Kidney (tissue), 14 donors: Measurements from ENCODE around the gene CAMTA1. TPM values are rescaled to one million over a fixed set of nuclear protein-coding genes. Genes with fewer than 3 reads are reported as not detected.
A peak's percentile ranks its signal among the peaks of the same experiment; 100 is the strongest.

ENCODE experiments used
- DNase-seq, 5 donors: peaks; one replicate each; pipeline ENCODE4 v3.0.0-alpha.2; 2013 to 2020
- FAIRE-seq: peaks from 2 replicates; lab custom pipeline; 2012; peaks lifted over from hg19 to GRCh38; lab: Jason Lieb, UNC
- H3K27ac ChIP-seq, 2 donors: one replicate each; pipeline ENCODE4 v1.7.0; 2013; ENCODE audit warnings: low read depth in 2 of 2, low read length in 2 of 2, inconsistent platforms in 1 of 2
- H3K27me3 ChIP-seq: one replicate; pipeline ENCODE4 v1.7.1; 2013; ENCODE audit warnings: low read length, inconsistent platforms; ENCODE audit not compliant: control insufficient read depth, insufficient read depth
- H3K36me3 ChIP-seq, 3 donors: one replicate each; pipeline versions ENCODE4 v1.7.0 to v1.7.1; 2013; ENCODE audit warnings: low read length in 3 of 3, control low read depth in 1 of 3, inconsistent platforms in 1 of 3; ENCODE audit not compliant: insufficient read depth in 3 of 3, control insufficient read depth in 2 of 3
- H3K4me1 ChIP-seq, 3 donors: one replicate each; pipeline versions ENCODE4 v1.7.0 to v1.7.1; 2013; ENCODE audit warnings: low read length in 3 of 3, inconsistent platforms in 1 of 3, low read depth in 1 of 3; ENCODE audit not compliant: control insufficient read depth in 2 of 3, insufficient read depth in 2 of 3
- H3K4me3 ChIP-seq, 3 donors: one replicate each; pipeline versions ENCODE4 v1.7.0 to v1.8.1; 2013; ENCODE audit warnings: low read length in 3 of 3, control low read depth in 1 of 3, inconsistent platforms in 1 of 3
- H3K9ac ChIP-seq, 3 donors: one replicate each; pipeline versions ENCODE4 v1.7.0 to v1.7.1; 2013; ENCODE audit warnings: low read length in 3 of 3, control low read depth in 1 of 3, inconsistent platforms in 1 of 3
- H3K9me3 ChIP-seq, 3 donors: one replicate each; pipeline versions ENCODE4 v1.7.0 to v1.7.1; 2013; ENCODE audit warnings: low read length in 3 of 3, control low read depth in 1 of 3, inconsistent platforms in 1 of 3; ENCODE audit not compliant: control insufficient read depth in 2 of 3, insufficient read depth in 1 of 3
- intact Hi-C: fragments of 100-400 bp; cut with DNase I; formaldehyde crosslinking; loops from one replicate; pipeline ENCODE4 v1.11.1; 2022
- polyA plus RNA-seq: library from polyadenylated mRNA; stranded (reverse); fragments of 350-450 nt; fragmentation: Illumina TruSeq; extraction: RNeasy Lipid Tissue Mini Kit (QIAGEN cat#74804); gene quantifications from one replicate; pipeline ENCODE4 v1.2.3, GENCODE V29; 2014; ENCODE audit warnings: low read depth, low replicate concordance; ENCODE audit not compliant: insufficient read depth
- total RNA-seq: library from RNA; stranded (reverse); fragmentation: NEBNext Ultra II Directional; extraction: Animal tissue kit (Norgen Biotek cat#: 25700); gene quantifications from one replicate; pipeline ENCODE4 v1.2.1, GENCODE V29; 2021
- TF ChIP-seq, protein P1 (sequence below): IDR thresholded peaks from 3 replicates; pipeline ENCODE4 v1.5.1; 2012; ENCODE audit warnings: mild to moderate bottlenecking, moderate library complexity, borderline replicate concordance; ENCODE audit not compliant: insufficient read depth; ENCODE audit errors: extremely low read depth
- donor health status: control.
- donor health status: control.
- donor health status: control.
- donor health status: control.
- donor health status: control.
- donor health status: DM: yes; HTN: yes; CAD: no.
- donor health status: Normal renal cell carcinoma (clear cell type).

Gene CAMTA1
- total and polyA plus RNA-seq, 2 donors from 2014 or later = 79.0 to 170 TPM

DNA sequence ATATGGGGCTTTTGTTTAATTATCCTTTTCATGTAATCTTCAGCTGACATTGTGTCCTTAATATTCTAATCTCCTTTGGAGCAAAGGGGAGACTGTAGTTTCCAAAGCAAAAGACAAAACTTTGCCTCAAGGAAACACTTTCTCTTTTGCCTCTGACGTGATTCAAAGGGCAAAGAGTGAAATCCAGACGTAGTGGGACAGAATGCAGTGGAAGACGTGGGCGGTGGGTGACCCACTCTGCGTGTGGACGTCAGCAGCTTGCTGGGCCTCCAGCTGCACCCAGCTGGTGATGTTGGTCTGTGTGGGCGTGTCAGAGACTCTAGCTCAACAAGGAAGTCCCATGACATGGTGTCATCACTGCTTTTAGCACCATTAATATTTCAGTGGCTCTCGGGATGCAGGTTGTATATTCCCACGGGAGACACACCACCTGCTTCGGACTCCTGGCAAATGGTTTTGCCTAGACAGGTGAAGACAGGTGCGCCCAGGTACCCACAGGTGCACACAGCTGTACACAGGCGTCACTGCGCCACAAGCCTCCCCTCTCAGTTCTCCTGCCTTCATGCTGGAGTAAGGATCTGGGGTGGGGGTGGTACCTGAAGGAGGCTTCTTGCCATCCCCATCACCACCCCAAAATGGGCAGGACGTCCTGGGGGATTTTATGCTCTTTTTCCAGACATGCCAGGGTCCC, 693.7 kb downstream of the CAMTA1 start:
- Histone ChIP-seq H3K4me3 (no peak overlapping the region), H3K27me3 (no peaks in the 10 kb centered on the region), H3K27ac (peak overlapping the region; percentile 76 to 85), H3K4me1 (no peaks in the 10 kb centered on the region), H3K36me3 (no peaks in the 10 kb centered on the region), H3K9ac (no peak overlapping the region), H3K9me3 (peaks cover 0 to 4% (median 0%) of the 10 kb centered on the region in 3 donors)
- no peak for FAIRE-seq
- intact Hi-C loops = no loop called here
- TF ChIP-seq, protein P1, sequence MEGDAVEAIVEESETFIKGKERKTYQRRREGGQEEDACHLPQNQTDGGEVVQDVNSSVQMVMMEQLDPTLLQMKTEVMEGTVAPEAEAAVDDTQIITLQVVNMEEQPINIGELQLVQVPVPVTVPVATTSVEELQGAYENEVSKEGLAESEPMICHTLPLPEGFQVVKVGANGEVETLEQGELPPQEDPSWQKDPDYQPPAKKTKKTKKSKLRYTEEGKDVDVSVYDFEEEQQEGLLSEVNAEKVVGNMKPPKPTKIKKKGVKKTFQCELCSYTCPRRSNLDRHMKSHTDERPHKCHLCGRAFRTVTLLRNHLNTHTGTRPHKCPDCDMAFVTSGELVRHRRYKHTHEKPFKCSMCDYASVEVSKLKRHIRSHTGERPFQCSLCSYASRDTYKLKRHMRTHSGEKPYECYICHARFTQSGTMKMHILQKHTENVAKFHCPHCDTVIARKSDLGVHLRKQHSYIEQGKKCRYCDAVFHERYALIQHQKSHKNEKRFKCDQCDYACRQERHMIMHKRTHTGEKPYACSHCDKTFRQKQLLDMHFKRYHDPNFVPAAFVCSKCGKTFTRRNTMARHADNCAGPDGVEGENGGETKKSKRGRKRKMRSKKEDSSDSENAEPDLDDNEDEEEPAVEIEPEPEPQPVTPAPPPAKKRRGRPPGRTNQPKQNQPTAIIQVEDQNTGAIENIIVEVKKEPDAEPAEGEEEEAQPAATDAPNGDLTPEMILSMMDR = no peak
- peak; percentile 74 to 94 (median 85) for DNase-seq

DNA sequence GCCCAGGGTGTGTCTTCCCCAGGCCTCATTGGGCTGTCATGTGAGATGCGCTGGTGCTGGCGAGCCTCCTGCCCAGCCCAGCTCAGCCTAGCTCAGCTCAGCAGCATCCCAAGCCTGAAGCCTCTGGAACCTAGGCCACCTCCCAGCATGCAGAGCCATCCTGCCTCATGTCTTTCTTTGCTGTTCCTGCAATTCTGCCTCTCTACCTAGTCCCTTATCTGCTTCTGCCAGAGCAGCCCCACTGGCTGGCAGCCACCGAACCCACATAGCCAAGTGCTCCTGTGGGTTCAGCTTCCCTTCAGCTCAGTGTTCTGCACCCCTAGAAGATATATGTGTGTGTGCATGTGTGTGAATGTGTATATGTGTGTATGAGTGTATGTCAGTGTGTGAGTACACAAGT, 694.3 kb downstream of the CAMTA1 start:
- Histone ChIP-seq H3K9ac (no peak overlapping the region), H3K4me1 (no peaks in the 10 kb centered on the region), H3K4me3 (no peak overlapping the region), H3K36me3 (no peaks in the 10 kb centered on the region), H3K27ac (no peak overlapping the region), H3K9me3 (peaks cover 0 to 4% (median 0%) of the 10 kb centered on the region in 3 donors), H3K27me3 (no peaks in the 10 kb centered on the region)
- intact Hi-C loops = no loop called here
- TF ChIP-seq, protein P1 = no peak
- DNase-seq (no peak), FAIRE-seq (no peak)

DNA sequence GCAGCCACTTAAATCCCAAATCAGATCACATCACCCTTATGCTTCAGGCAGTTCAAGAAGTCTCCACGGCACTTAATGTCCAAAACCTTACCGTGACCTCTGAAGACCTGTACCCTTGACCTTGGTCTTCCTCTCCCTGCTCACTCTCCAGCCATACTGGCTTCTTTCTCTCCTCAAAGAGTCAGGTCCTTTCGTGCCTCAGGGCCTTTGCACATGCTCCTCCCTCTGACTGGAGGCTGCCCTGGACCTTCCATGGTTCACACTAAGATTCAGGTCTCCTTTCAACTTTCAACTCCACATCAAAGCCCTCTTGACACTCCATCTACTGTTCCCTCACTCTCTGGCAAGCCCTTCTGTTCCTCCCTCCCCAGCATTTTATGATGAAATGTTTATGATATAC, 695.9 kb downstream of the CAMTA1 start:
- H3K36me3 ChIP-seq = no peaks in the 10 kb centered on the region
- no peak for FAIRE-seq
- no peak overlapping the region for H3K9ac ChIP-seq
- intact Hi-C loops = no loop called here
- no peaks in the 10 kb centered on the region for H3K27me3 ChIP-seq
- DNase-seq = no peak
- peaks cover 0 to 4% (median 0%) of the 10 kb centered on the region in 3 donors for H3K9me3 ChIP-seq
- no peak overlapping the region for H3K4me3 ChIP-seq
- no peaks in the 10 kb centered on the region for H3K4me1 ChIP-seq
- TF ChIP-seq, protein P1 = no peak
- H3K27ac ChIP-seq = no peak overlapping the region
